HFFc6 (cell line): ENCODE data around the gene NFIA. TPM values are rescaled to one million over a fixed set of nuclear protein-coding genes. Genes with fewer than 3 reads are reported as not detected.

Experiments used
- DNase-seq: peaks from one replicate; pipeline ENCODE4 v3.0.0-alpha.2; 2018
- H3K27ac Mint-ChIP-seq: 2 replicates; pipeline ENCODE4 v1.8.0; 2020; ENCODE audit warnings: mild to moderate bottlenecking, mixed read lengths
- H3K27me3 Mint-ChIP-seq: 2 replicates; pipeline ENCODE4 v1.8.0; 2021; ENCODE audit warnings: mild to moderate bottlenecking, moderate library complexity, mixed read lengths; ENCODE audit not compliant: insufficient read depth
- H3K36me3 Mint-ChIP-seq: 2 replicates; pipeline ENCODE4 v1.8.0; 2021; ENCODE audit warnings: low read depth, mixed read lengths
- H3K4me1 Mint-ChIP-seq: 2 replicates; pipeline ENCODE4 v1.8.0; 2020; ENCODE audit warnings: low read depth, mixed read lengths
- H3K4me3 Mint-ChIP-seq: 2 replicates; pipeline ENCODE4 v1.8.0; 2020; ENCODE audit warnings: mild to moderate bottlenecking, moderate library complexity, mixed read lengths
- H3K9me3 Mint-ChIP-seq: 2 replicates; pipeline ENCODE4 v1.8.0; 2020; ENCODE audit warnings: mild to moderate bottlenecking, mixed read lengths
- total RNA-seq, 6 experiments: library from RNA; stranded (reverse); fragmentation: NEBNext Ultra II Directional; extraction: Animal tissue kit (Norgen Biotek cat#: 25700); gene quantifications; 2 replicates in 1 of 6; 3 replicates in 5 of 6; pipeline ENCODE4 v1.2.3, GENCODE V29; 2021
- TF ChIP-seq, protein P1 (sequence below): fragments of 200-600 bp; sonication (generic); IDR thresholded peaks from 2 replicates; pipeline ENCODE4 v1.5.0; 2021; ENCODE audit warnings: antibody characterized with exemption, mild to moderate bottlenecking

Gene NFIA
- total RNA-seq, 6 experiments from 2014 or later, result 8.5 to 11.3 (median 10.4) TPM

DNA sequence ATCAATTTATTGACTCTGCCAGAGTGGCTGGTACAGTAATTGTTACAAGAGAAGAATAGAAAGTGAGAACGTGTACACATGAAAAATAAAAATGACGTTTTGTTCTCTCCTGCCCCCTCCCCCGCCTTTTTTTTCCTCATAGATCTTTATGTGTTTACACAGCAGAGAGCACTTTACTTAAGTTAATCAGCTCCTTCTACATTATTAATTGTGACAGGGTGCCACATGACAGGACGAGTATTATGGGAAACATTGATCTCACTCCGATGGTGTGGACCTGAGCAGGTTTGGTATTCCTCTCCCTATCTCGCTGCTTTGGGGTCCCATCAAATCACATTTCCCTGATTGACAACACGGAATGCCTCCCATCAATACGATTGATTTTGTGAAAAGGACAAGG, 356.9 kb downstream of the NFIA start:
- DNase-seq, result no peak
- Mint-ChIP-seq H3K27me3 (no peaks in the 10 kb centered on the region), H3K27ac (no peak overlapping the region), H3K4me3 (no peak overlapping the region), H3K9me3 (no peaks in the 10 kb centered on the region), H3K4me1 (no peaks in the 10 kb centered on the region), H3K36me3 (no peaks in the 10 kb centered on the region)
- TF ChIP-seq, protein P1, sequence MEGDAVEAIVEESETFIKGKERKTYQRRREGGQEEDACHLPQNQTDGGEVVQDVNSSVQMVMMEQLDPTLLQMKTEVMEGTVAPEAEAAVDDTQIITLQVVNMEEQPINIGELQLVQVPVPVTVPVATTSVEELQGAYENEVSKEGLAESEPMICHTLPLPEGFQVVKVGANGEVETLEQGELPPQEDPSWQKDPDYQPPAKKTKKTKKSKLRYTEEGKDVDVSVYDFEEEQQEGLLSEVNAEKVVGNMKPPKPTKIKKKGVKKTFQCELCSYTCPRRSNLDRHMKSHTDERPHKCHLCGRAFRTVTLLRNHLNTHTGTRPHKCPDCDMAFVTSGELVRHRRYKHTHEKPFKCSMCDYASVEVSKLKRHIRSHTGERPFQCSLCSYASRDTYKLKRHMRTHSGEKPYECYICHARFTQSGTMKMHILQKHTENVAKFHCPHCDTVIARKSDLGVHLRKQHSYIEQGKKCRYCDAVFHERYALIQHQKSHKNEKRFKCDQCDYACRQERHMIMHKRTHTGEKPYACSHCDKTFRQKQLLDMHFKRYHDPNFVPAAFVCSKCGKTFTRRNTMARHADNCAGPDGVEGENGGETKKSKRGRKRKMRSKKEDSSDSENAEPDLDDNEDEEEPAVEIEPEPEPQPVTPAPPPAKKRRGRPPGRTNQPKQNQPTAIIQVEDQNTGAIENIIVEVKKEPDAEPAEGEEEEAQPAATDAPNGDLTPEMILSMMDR, result no peak

DNA sequence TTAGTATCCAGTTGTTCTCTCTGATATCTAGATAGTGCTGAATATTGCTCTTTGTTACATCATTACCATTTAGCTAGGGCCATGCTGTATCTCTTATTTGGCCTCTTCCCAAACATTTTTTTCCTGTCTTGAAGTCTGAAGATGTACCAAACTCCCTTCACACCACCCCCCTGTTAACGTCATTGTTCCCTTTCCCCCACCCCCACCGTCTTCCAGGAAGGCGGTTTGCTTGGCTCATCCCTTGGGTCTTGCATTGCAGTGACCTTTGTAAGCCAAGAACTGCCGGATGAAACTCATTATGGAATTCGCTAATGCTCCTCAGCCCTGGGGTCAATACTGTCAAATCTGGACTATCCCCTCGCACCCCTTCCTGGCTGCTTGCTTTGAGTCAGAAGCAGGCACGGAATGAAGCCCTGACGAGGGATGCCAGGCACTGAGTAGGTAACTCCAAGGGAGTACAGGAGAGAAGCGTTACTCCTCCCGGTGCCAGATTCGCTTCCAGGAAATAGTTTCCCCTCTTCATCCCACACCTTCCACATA, 359.4 kb downstream of the NFIA start:
- Mint-ChIP-seq H3K27ac (no peak overlapping the region), H3K4me3 (no peak overlapping the region), H3K36me3 (no peaks in the 10 kb centered on the region), H3K27me3 (no peaks in the 10 kb centered on the region), H3K9me3 (no peaks in the 10 kb centered on the region), H3K4me1 (no peaks in the 10 kb centered on the region)
- TF ChIP-seq, protein P1, result no peak
- DNase-seq, result no peak

DNA sequence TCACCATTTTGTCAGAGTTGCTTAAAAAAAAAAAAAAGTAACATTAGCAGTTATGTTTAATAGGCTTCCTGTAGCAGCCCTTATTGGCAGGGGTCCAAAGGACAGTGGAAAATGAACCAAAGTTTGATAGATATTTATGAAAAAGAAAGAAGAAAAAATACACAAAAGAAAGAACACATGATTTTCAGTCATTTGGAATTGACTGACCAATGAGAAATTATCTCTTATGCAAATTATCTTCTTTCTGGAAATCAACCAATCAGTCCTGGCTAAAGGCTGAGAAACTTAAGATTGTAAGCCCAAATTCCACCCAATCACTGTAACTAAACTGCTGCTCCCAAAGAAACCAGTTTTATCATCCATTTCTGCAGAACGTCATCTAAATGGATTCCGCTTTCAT, 360.2 kb downstream of the NFIA start:
- Mint-ChIP-seq H3K36me3 (no peaks in the 10 kb centered on the region), H3K27ac (no peak overlapping the region), H3K9me3 (no peaks in the 10 kb centered on the region), H3K27me3 (no peaks in the 10 kb centered on the region), H3K4me1 (no peaks in the 10 kb centered on the region), H3K4me3 (no peak overlapping the region)
- no peak for DNase-seq
- TF ChIP-seq, protein P1, result no peak

DNA sequence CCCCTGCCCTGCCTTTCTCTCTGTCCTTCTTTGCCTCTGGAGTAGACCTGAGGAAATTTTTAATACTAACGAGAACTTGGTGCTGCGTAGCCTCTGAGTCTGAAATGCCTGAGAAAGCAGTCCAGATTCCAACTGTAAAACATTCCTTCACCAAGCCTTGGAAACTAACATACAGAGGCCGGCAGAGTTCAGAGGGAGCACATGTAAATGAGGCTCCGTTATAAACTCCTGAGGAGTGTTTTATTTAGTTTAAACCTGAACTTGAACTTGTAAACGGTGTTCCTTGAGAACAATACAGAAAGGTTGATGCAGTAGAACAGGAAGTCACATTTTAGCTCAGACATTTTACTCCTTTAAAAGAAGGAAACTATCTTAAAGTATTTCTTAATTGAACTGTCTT, 361.9 kb downstream of the NFIA start:
- Mint-ChIP-seq H3K4me3 (no peak overlapping the region), H3K4me1 (no peaks in the 10 kb centered on the region), H3K27ac (no peak overlapping the region), H3K27me3 (no peaks in the 10 kb centered on the region), H3K36me3 (no peaks in the 10 kb centered on the region), H3K9me3 (no peaks in the 10 kb centered on the region)
- DNase-seq, result no peak
- TF ChIP-seq, protein P1, result no peak

DNA sequence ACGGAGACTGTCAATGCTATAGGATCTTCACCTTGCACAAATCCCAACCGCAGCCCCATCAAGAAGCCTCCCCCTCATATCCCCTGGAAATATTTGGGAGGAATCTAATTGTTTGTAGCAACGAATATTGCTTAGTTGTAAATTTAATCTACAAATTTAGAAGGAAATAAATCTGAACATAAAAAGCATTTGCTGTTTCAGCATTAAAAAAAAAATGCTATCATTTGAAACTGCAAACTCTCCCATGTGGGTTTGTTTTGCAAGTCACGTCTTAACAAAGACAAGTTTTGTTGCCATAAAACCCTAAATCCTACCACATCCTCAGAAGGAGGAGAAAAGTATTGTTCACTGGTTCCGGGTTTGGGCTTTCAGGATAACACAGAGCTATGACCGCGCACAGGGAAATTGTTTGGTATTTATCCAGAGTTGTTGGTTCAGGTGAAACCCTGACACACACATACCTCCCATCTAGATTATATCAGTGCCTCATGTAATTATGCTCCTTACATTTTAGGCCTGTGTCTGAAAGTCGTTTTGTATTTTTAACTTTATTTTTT, 363.0 kb downstream of the NFIA start:
- H3K4me1 Mint-ChIP-seq, result no peaks in the 10 kb centered on the region; the same call in 1 of the 2 replicates
- no peak overlapping the region for H3K27ac Mint-ChIP-seq
- no peaks in the 10 kb centered on the region for H3K9me3 Mint-ChIP-seq
- no peaks in the 10 kb centered on the region for H3K27me3 Mint-ChIP-seq
- TF ChIP-seq, protein P1, result no peak
- H3K36me3 Mint-ChIP-seq, result no peaks in the 10 kb centered on the region
- H3K4me3 Mint-ChIP-seq, result no peak overlapping the region
- no peak for DNase-seq
